Measurements from ENCODE around the gene MAP2K7.

DNA sequence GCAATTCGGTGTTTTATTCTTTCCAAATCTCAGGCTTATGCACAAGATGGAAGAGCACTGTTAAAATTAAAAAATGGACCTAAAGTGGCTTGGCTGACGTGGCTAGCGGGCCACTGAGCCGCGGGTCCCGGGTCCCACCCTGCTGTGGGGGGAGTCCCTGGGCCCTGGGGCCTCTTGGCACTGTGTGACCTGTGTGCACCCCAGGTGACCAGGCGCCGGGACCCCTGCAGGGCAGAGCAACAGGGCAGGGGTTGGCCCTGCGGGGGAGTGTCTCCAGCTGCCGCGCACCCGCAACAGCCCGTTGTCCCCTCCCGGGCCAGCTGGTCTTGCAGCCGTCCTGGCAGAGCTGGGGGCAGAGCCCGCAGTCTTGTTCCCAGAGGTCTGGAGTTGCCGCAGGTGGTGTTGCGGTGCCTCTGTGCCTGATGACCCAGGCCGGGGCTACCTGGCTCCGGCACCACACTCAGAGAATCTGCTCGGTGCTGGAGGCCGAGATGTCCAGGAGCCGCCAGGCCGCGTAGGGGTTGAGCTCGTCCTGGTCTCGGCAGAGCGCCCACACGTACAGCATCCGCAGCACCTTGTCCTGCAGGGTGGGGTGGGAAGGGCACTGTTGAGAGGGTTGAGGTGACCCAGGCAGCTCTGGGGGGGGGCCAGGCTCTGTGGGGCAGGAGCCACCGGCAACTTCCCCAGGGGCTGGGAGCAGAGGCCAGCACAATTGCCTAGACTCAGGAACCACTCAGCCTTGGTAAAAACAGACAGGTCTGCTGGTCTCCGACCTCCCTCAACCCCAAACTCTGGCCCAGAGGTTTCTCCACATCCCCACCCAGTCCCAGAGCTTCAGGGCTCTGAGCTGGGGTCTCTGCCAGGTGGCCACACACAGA, 23.3 kb downstream of the MAP2K7 start:
- TF ChIP-seq CTCF (optimal IDR thresholded peaks at IDR 0.05 in 1 of 3, IDR thresholded peaks at IDR 0.05 in 1 of 3, conservative IDR thresholded peaks at IDR 0.05 in 1 of 3; ENCODE audit: extremely low read depth in 1 of 3, insufficient read depth in 2 of 3, low read length in 3 of 3) (no peak), EZH2 (IDR thresholded peaks at IDR 0.05; ENCODE audit: low read length) (no peak)
